ENCODE results near the gene GHRH. TPM values are rescaled to one million over a fixed set of nuclear protein-coding genes. Genes with fewer than 3 reads are reported as not detected.

GHRH gene
- total RNA-seq, 1 experiment from 2014 or later: not detected

GRCh38 chr20:37209661-37210314 lies 51.8 kb downstream of the GHRH start (continued):
- TF ChIP-seq ZBTB33 (IDR thresholded peaks at IDR 0.05; ENCODE audit: extremely low read depth, insufficient replicate concordance, low read length) (no peak), EZH2phosphoT487 (IDR thresholded peaks at IDR 0.05; ENCODE audit: borderline replicate concordance) (no peak), SRF (IDR thresholded peaks at IDR 0.05; ENCODE audit: low read depth) (no peak), POLR2A (IDR thresholded peaks at IDR 0.05; ENCODE audit: borderline replicate concordance, extremely low read depth, insufficient read depth, insufficient read length) (no peak), EGR1 (IDR thresholded peaks at IDR 0.05; ENCODE audit: low read depth) (no peak), MAX (IDR thresholded peaks at IDR 0.05) (no peak), REST (IDR thresholded peaks at IDR 0.05; ENCODE audit: low read depth) (no peak)

- Histone ChIP-seq H3K79me2 (ENCODE audit: insufficient read depth, low read length) (peaks cover 18% of the 10 kb centered on the region; the same call in 1 of the 2 replicates), H3K27me3 (ENCODE audit: insufficient read depth, low read length) (no peaks in the 10 kb centered on the region), H3K9ac (ENCODE audit: low read length) (no peak overlapping the region), H3K9me2 (ENCODE audit: insufficient read depth) (no peaks in the 10 kb centered on the region), H3K9me3 (ENCODE audit: control insufficient read depth in 1 of 2, insufficient read depth in 1 of 2, low read depth in 1 of 2, low read length in 2 of 2) (no peaks in the 10 kb centered on the region), H4K20me1 (ENCODE audit: insufficient read depth) (no peaks in the 10 kb centered on the region), H3K4me1 (ENCODE audit: control insufficient read depth in 1 of 2, insufficient read depth in 2 of 2, low read length in 2 of 2) (no peaks in the 10 kb centered on the region), H2AFZ (ENCODE audit: low read depth, low read length, poor library complexity, severe bottlenecking) (no peak overlapping the region), H3K36me3 (ENCODE audit: control insufficient read depth in 1 of 2, insufficient read depth in 2 of 2, low read length in 2 of 2) (peaks cover 58 to 68% of the 10 kb centered on the region in 2 experiments), H3K4me2 (ENCODE audit: low read length) (no peak overlapping the region), H3K4me3 (replicated peaks in 1 of 2; ENCODE audit: low read depth in 1 of 2, low read length in 2 of 2) (no peak overlapping the region), H3K27ac (ENCODE audit: low read depth, low read length) (no peak overlapping the region)
- CTCF ChIA-PET: interaction anchor here (1.3 to 1.5 kb wide), 2 partner anchors 17 kb away, joined by 3 read pairs; no protein-coding TSS in a partner anchor
- POLR2A ChIA-PET: no interaction called here
- DNase-seq (ENCODE audit: low read depth, low spot score) (no peak), ATAC-seq (no peak)
- intact Hi-C loops (cut with micrococcal nuclease): no loop called here
- no peak for TF ChIP-seq EZH2phosphoT487 (IDR thresholded peaks at IDR 0.05; ENCODE audit: borderline replicate concordance)
- no peak for TF ChIP-seq EGR1 (IDR thresholded peaks at IDR 0.05; ENCODE audit: low read depth)
- TF ChIP-seq ZBTB33 (IDR thresholded peaks at IDR 0.05; ENCODE audit: extremely low read depth, insufficient replicate concordance, low read length): no peak
- no peak for TF ChIP-seq ATF3 (IDR thresholded peaks at IDR 0.05)
- no peak for TF ChIP-seq EZH2 (IDR thresholded peaks at IDR 0.05)
- no peak for TF ChIP-seq CTCF (IDR thresholded peaks at IDR 0.05 in 2 of 3, conservative IDR thresholded peaks at IDR 0.05 in 1 of 3; ENCODE audit: borderline replicate concordance in 1 of 3, insufficient read depth in 1 of 3, low read depth in 2 of 3, low read length in 2 of 3)
- RAD21 ChIA-PET (ENCODE audit: low non-redundant PET in 1 of 2, low total read pairs in 2 of 2, uncharacterized antibody in 2 of 2, unreplicated experiment in 2 of 2): no interaction called here
- BruUV-seq (replicated peaks): no TSS peak
Measured at GRCh38 chr20:37209193-37209592, 52.4 kb downstream of the GHRH start.

Measured in HCT116 (cell line).